SK-N-SH (cell line): ENCODE results near the gene AQP9. TPM values are rescaled to one million over a fixed set of nuclear protein-coding genes. Genes with fewer than 3 reads are reported as not detected.

Experiments
- CTCF ChIA-PET: fragments of 300-600, 350-600 bp; formaldehyde crosslinking; extraction: SDS; loops from one replicate; lab custom pipeline; 2021; lab: Yijun Ruan, JAX
- POLR2A ChIA-PET: fragments of 350-600 bp; sonication (Branson Sonifier 250); formaldehyde crosslinking; extraction: SDS; loops from one replicate; lab custom pipeline; 2020; ENCODE audit warnings: antibody characterized with exemption, inconsistent platforms; lab: Yijun Ruan, JAX
- DNase-seq: peaks from one replicate; pipeline ENCODE4 v3.0.0; 2012
- H2AFZ ChIP-seq: fragments of 200-600 bp; sonication (generic); 2 replicates; pipeline ENCODE4 v1.8.1; 2016; ENCODE audit warnings: antibody characterized with exemption, mild to moderate bottlenecking, low read depth
- H3F3A ChIP-seq: fragments of 200-600 bp; sonication (generic); replicated peaks from 2 replicates; pipeline ENCODE3; 2016; ENCODE audit warnings: antibody characterized with exemption, mild to moderate bottlenecking; ENCODE audit not compliant: insufficient read depth
- H3K27ac ChIP-seq, 2 experiments: fragments of 200-500 bp in 1 of 2; fragments of 200-600 bp in 1 of 2; sonication (Bioruptor generic) in 1 of 2; sonication (generic), shearing (Covaris generic) in 1 of 2; 2 replicates each; pipeline versions ENCODE4 v1.5.1 to v1.6.1; 2014 to 2016; ENCODE audit warnings: low read depth in 2 of 2, inconsistent platforms in 1 of 2, low read length in 1 of 2, mild to moderate bottlenecking in 1 of 2, mixed read lengths in 1 of 2
- H3K27me3 ChIP-seq: fragments of 200-600 bp; sonication (generic), shearing (Covaris generic); 2 replicates; pipeline ENCODE4 v1.6.1; 2016; ENCODE audit warnings: mixed run types; ENCODE audit not compliant: insufficient read depth
- H3K36me3 ChIP-seq, 2 experiments: fragments of 200-500 bp in 1 of 2; fragments of 200-600 bp in 1 of 2; sonication (Bioruptor generic) in 1 of 2; sonication (generic) in 1 of 2; replicated peaks in 1 of 2; 2 replicates each; pipeline versions ENCODE3 to v1.5.1; 2014 to 2016; ENCODE audit warnings: low read length in 1 of 2, mild to moderate bottlenecking in 1 of 2; ENCODE audit not compliant: insufficient read depth in 2 of 2, control insufficient read depth in 1 of 2
- H3K4me1 ChIP-seq, 2 experiments: fragments of 200-500 bp in 1 of 2; fragments of 200-600 bp in 1 of 2; sonication (Bioruptor generic) in 1 of 2; sonication (generic), shearing (Covaris generic) in 1 of 2; 2 replicates each; pipeline versions ENCODE4 v1.5.1 to v1.6.1; 2014 to 2016; ENCODE audit warnings: low read depth in 1 of 2, low read length in 1 of 2, mixed run types in 1 of 2; ENCODE audit not compliant: insufficient read depth in 2 of 2, control insufficient read depth in 1 of 2
- H3K4me2 ChIP-seq: fragments of 200-600 bp; sonication (generic), shearing (Covaris generic); 2 replicates; pipeline ENCODE4 v1.6.1; 2017; ENCODE audit warnings: mixed run types
- H3K4me3 ChIP-seq, 2 experiments: fragments of 200-500 bp in 1 of 2; fragments of 200-600 bp in 1 of 2; sonication (Bioruptor generic) in 1 of 2; sonication (generic), shearing (Covaris generic) in 1 of 2; 2 replicates each; pipeline versions ENCODE4 v1.5.1 to v1.8.1; 2014 to 2016; ENCODE audit warnings: low read depth in 2 of 2, inconsistent platforms in 1 of 2, low read length in 1 of 2, mild to moderate bottlenecking in 1 of 2, mixed read lengths in 1 of 2, moderate library complexity in 1 of 2
- H3K79me2 ChIP-seq: fragments of 200-600 bp; sonication (generic); 2 replicates; pipeline ENCODE4 v1.8.1; 2017; ENCODE audit warnings: mild to moderate bottlenecking; ENCODE audit not compliant: insufficient read depth
- H3K9ac ChIP-seq: fragments of 200-600 bp; sonication (generic); 2 replicates; pipeline ENCODE4 v1.6.1; 2017; ENCODE audit warnings: mixed run types
- H3K9me2 ChIP-seq: fragments of 200-600 bp; sonication (generic); 2 replicates; pipeline ENCODE4 v1.6.1; 2017; ENCODE audit warnings: mixed run types
- H3K9me3 ChIP-seq: fragments of 200-600 bp; sonication (generic); 2 replicates; pipeline ENCODE4 v1.6.1; 2017; ENCODE audit warnings: mixed run types, mild to moderate bottlenecking, moderate library complexity
- H4K20me1 ChIP-seq: fragments of 200-600 bp; sonication (generic); 2 replicates; pipeline ENCODE4 v1.6.1; 2017; ENCODE audit warnings: mild to moderate bottlenecking, mixed run types; ENCODE audit not compliant: insufficient read depth
- CTCF ChIP-seq: fragments of 200-600 bp; sonication (generic); IDR thresholded peaks from 2 replicates; pipeline ENCODE4 v1.6.1; 2017; ENCODE audit warnings: antibody characterized with exemption, mild to moderate bottlenecking, moderate library complexity
- EZH2phosphoT487 ChIP-seq: fragments of 200-600 bp; sonication (generic); IDR thresholded peaks from 2 replicates; pipeline ENCODE4 v1.6.1; 2017; ENCODE audit warnings: low read depth, mixed run types, mild to moderate bottlenecking, antibody characterized with exemption, moderate library complexity, borderline replicate concordance
- MXI1 ChIP-seq: IDR thresholded peaks from 2 replicates; pipeline ENCODE4 v1.6.1; 2012; ENCODE audit warnings: mild to moderate bottlenecking, low read depth, low read length, improper control_type of control experiment
- RAD21 ChIP-seq: IDR thresholded peaks from 2 replicates; pipeline ENCODE4 v1.6.1; 2012; ENCODE audit warnings: mild to moderate bottlenecking, low read length
- RFX5 ChIP-seq: IDR thresholded peaks from 2 replicates; pipeline ENCODE4 v1.6.1; 2012; ENCODE audit warnings: mild to moderate bottlenecking, improper control_type of control experiment, low read length
- TAF1 ChIP-seq: IDR thresholded peaks from 2 replicates; pipeline ENCODE4 v1.6.1; 2012; ENCODE audit warnings: low read depth, mild to moderate bottlenecking, low read length, moderate library complexity, borderline replicate concordance
- USF2 ChIP-seq: fragments of 150-350 bp; IDR thresholded peaks from 2 replicates; pipeline ENCODE4 v1.6.1; 2017; ENCODE audit warnings: antibody characterized with exemption, low read length, low read depth, borderline replicate concordance
- WGBS: methylation state at CpG from one replicate; pipeline ENCODE4 v1.1.6; 2017; ENCODE audit warnings: low lambda C conversion rate; 5-methylcytosine and 5-hydroxymethylcytosine counted together
- polyA plus RNA-seq, 3 experiments: library from polyadenylated mRNA; depleted of rRNA; stranded (reverse); fragments of >200 nt; gene quantifications; 2 replicates each; pipeline ENCODE4 v1.2.3, GENCODE V29; 2012

The AQP9 gene
- polyA plus RNA-seq, 1 of the 3 experiments (the other 2 are of a cell fraction): not detected

DNA sequence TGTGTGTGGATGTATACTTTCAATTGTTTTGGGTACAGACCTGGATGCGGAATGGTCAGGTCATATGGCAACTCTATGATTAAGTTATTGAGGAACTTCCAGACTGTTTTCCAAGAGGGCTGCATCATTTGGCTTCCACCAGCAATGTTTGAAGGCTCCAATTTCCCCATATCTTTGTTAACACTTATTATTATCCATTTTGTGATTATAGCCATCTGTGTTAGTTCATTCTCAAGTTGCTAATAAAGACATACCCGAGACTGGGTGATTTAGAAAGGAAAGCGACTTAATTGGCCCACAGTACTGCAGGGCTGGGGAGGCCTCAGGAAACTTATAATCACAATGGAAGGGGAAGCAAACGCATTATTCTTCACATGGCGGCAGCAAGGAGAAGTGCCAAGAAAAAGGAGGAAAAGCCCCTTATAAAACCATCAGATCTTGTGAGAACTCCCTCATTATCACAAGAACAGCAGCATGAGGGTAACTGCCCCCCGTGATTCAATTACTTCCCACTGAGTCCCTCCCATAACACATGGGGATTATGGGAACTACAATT, 41.6 kb upstream of the AQP9 start (continued):
- TF ChIP-seq RAD21 (no peak), RFX5 (no peak), TAF1 (no peak)
- TF ChIP-seq, all 33 proteins: peak for 0

- H3K4me3 ChIP-seq: no peak overlapping the region
- H3F3A ChIP-seq: no peaks in the 10 kb centered on the region
- H3K9me3 ChIP-seq: no peaks in the 10 kb centered on the region
- no peak overlapping the region for H3K4me2 ChIP-seq
- no peaks in the 10 kb centered on the region for H3K27me3 ChIP-seq
- DNase-seq: no peak
- ChIA-PET POLR2A (no interaction called here), CTCF (interaction anchor here (1.4 kb wide), 1 partner anchor 32 kb away, joined by 6 read pairs; no protein-coding TSS in a partner anchor)
- no peaks in the 10 kb centered on the region for H3K79me2 ChIP-seq
- no peak overlapping the region for H2AFZ ChIP-seq
- no peaks in the 10 kb centered on the region for H3K36me3 ChIP-seq
- H3K4me1 ChIP-seq: no peaks in the 10 kb centered on the region
- no peak overlapping the region for H3K9ac ChIP-seq
- no peaks in the 10 kb centered on the region for H3K9me2 ChIP-seq
- H3K27ac ChIP-seq: no peak overlapping the region
- H4K20me1 ChIP-seq: no peaks in the 10 kb centered on the region
- TF ChIP-seq CTCF: no peak
Measured at GRCh38 chr15:58103482-58103881, 34.7 kb upstream of the AQP9 start.

GRCh38 chr15:58108117-58108516, 30.1 kb upstream of the AQP9 start:
- no peaks in the 10 kb centered on the region for H3K9me2 ChIP-seq
- no peak for DNase-seq
- no peaks in the 10 kb centered on the region for H3K9me3 ChIP-seq
- no peak overlapping the region for H3K27ac ChIP-seq
- no peaks in the 10 kb centered on the region for H3K27me3 ChIP-seq
- H3K4me2 ChIP-seq: no peak overlapping the region
- no peak overlapping the region for H2AFZ ChIP-seq
- H3K4me3 ChIP-seq: no peak overlapping the region
- no peak for TF ChIP-seq MXI1
- TF ChIP-seq EZH2phosphoT487: no peak
- no peak for TF ChIP-seq USF2
- ChIA-PET CTCF (interaction anchor here (1.6 kb wide), 1 partner anchor 75 kb away, joined by 3 read pairs; no protein-coding TSS in a partner anchor), POLR2A (no interaction called here)
- no peaks in the 10 kb centered on the region for H3K79me2 ChIP-seq
- H3K9ac ChIP-seq: no peak overlapping the region
- H3F3A ChIP-seq: no peaks in the 10 kb centered on the region
- no peaks in the 10 kb centered on the region for H4K20me1 ChIP-seq
- 24% methylated on average over 2 of the region's 2 CpGs for WGBS
- no peaks in the 10 kb centered on the region for H3K4me1 ChIP-seq
- H3K36me3 ChIP-seq: no peaks in the 10 kb centered on the region
